HG03442 (cell line): Measurements from ENCODE around the gene SMPDL3A.
A peak's percentile ranks its signal among the peaks of the same experiment; 100 is the strongest.

Source experiments
- ATAC-seq: cut with Tn5 transposase; IDR thresholded peaks from one replicate; pipeline ENCODE4 v1.9.1; 2021; ENCODE audit warnings: mild to moderate bottlenecking, moderate library complexity; ENCODE audit not compliant: unreplicated experiment

SMPDL3A gene

GRCh38 chr6:122853259-122853995, 64.4 kb downstream of the SMPDL3A start:
- ATAC-seq: peak; percentile 94
